Esophagus squamous epithelium (tissue), 4 donors: Measurements from ENCODE around the gene CACNG4.

ENCODE experiments used
- CTCF ChIP-seq, 6 experiments: fragments of 450-650 bp in 4 of 6; fragments of 200-600 bp in 2 of 6; sonication (generic) in 2 of 6; IDR thresholded peaks; one replicate each; pipeline ENCODE4 v1.5.1; 2016 to 2019; ENCODE audit warnings: antibody characterized with exemption in 6 of 6, mild to moderate bottlenecking in 4 of 6, moderate library complexity in 4 of 6
- POLR2A ChIP-seq, 4 donors: fragments of 450-650 bp; IDR thresholded peaks; one replicate each; pipeline ENCODE4 v1.6.1; 2017; ENCODE audit warnings: antibody characterized with exemption in 4 of 4, mild to moderate bottlenecking in 4 of 4, moderate library complexity in 3 of 4

- TF ChIP-seq CTCF (IDR thresholded peaks at IDR 0.05) (no peak), POLR2A (IDR thresholded peaks at IDR 0.05) (no peak)
Measured at GRCh38 chr17:67024736-67025135, 60.2 kb downstream of the CACNG4 start.
